Measurements from ENCODE around the gene SV2C. TPM values are rescaled to one million over a fixed set of nuclear protein-coding genes. Genes with fewer than 3 reads are reported as not detected.

The SV2C gene
- polyA plus RNA-seq, 1 donor (not counting 4 experiments of a cell fraction or from before 2014, with no cell fraction given): 0.34 TPM

GRCh38 chr5:76162335-76162734 lies 79.2 kb downstream of the SV2C start:
- Histone ChIP-seq H3K4me2 (ENCODE audit: control insufficient read depth, extremely low read depth, insufficient read depth, low read depth, low read length) (no peak overlapping the region), H3K27me3 (ENCODE audit: control insufficient read depth, extremely low read depth, insufficient read depth, low read length) (no peaks in the 10 kb centered on the region), H3K36me3 (ENCODE audit: control insufficient read depth in 2 of 2, extremely low read depth in 1 of 2, insufficient read depth in 2 of 2, low read length in 2 of 2) (no peaks in the 10 kb centered on the region), H3K9ac (ENCODE audit: control insufficient read depth, extremely low read depth, insufficient read depth, low read length) (no peak overlapping the region), H3K79me2 (ENCODE audit: control insufficient read depth, insufficient read depth, low read length) (no peaks in the 10 kb centered on the region), H3K27ac (ENCODE audit: control insufficient read depth, insufficient read depth, low read length) (no peak overlapping the region), H3K4me3 (ENCODE audit: control insufficient read depth in 2 of 3, extremely low read depth in 1 of 3, insufficient read depth in 2 of 3, low read depth in 1 of 3, low read length in 3 of 3) (no peak overlapping the region), H2AFZ (ENCODE audit: control insufficient read depth, low read length) (no peak overlapping the region), H4K20me1 (ENCODE audit: control insufficient read depth, extremely low read depth, insufficient read depth, low read length) (no peaks in the 10 kb centered on the region), H3K9me1 (ENCODE audit: control insufficient read depth, extremely low read depth, insufficient read depth, low read length) (no peaks in the 10 kb centered on the region), H3K4me1 (ENCODE audit: control insufficient read depth, extremely low read depth, insufficient read depth, low read length) (no peaks in the 10 kb centered on the region), H3K9me3 (ENCODE audit: control insufficient read depth, low read depth, low read length) (no peaks in the 10 kb centered on the region)
- DNase-seq (ENCODE audit: low read depth, low spot score): no peak
- dilution Hi-C loops (cut with MboI; ENCODE audit: extremely low pct_ligation_motif_present, low sequenced_read_pairs): no loop called here
- FAIRE-seq: no peak
- TF ChIP-seq CTCF (optimal IDR thresholded peaks at IDR 0.05 in 1 of 3, IDR thresholded peaks at IDR 0.05 in 1 of 3, conservative IDR thresholded peaks at IDR 0.05 in 1 of 3; ENCODE audit: extremely low read depth in 1 of 3, insufficient read depth in 2 of 3, low read length in 3 of 3) (no peak), EZH2 (IDR thresholded peaks at IDR 0.05; ENCODE audit: low read length) (no peak)

- Histone ChIP-seq H4K20me1 (ENCODE audit: control insufficient read depth, extremely low read depth, insufficient read depth, low read length) (no peaks in the 10 kb centered on the region), H3K9ac (ENCODE audit: control insufficient read depth, extremely low read depth, insufficient read depth, low read length) (no peak overlapping the region), H3K9me1 (ENCODE audit: control insufficient read depth, extremely low read depth, insufficient read depth, low read length) (no peaks in the 10 kb centered on the region), H2AFZ (ENCODE audit: control insufficient read depth, low read length) (no peak overlapping the region), H3K4me1 (ENCODE audit: control insufficient read depth, extremely low read depth, insufficient read depth, low read length) (no peaks in the 10 kb centered on the region), H3K4me2 (ENCODE audit: control insufficient read depth, extremely low read depth, insufficient read depth, low read depth, low read length) (no peak overlapping the region), H3K79me2 (ENCODE audit: control insufficient read depth, insufficient read depth, low read length) (no peaks in the 10 kb centered on the region), H3K9me3 (ENCODE audit: control insufficient read depth, low read depth, low read length) (no peaks in the 10 kb centered on the region), H3K36me3 (ENCODE audit: control insufficient read depth in 2 of 2, extremely low read depth in 1 of 2, insufficient read depth in 2 of 2, low read length in 2 of 2) (no peaks in the 10 kb centered on the region), H3K4me3 (ENCODE audit: control insufficient read depth in 2 of 3, extremely low read depth in 1 of 3, insufficient read depth in 2 of 3, low read depth in 1 of 3, low read length in 3 of 3) (no peak overlapping the region), H3K27me3 (ENCODE audit: control insufficient read depth, extremely low read depth, insufficient read depth, low read length) (no peaks in the 10 kb centered on the region), H3K27ac (ENCODE audit: control insufficient read depth, insufficient read depth, low read length) (no peak overlapping the region)
- dilution Hi-C loops (cut with MboI; ENCODE audit: extremely low pct_ligation_motif_present, low sequenced_read_pairs): no loop called here
- DNase-seq (ENCODE audit: low read depth, low spot score) (no peak), FAIRE-seq (no peak)
- TF ChIP-seq EZH2 (IDR thresholded peaks at IDR 0.05; ENCODE audit: low read length): no peak
Observed at GRCh38 chr5:76163111-76163628, 80.0 kb downstream of the SV2C start.

- no peak overlapping the region for H3K4me2 ChIP-seq (ENCODE audit: control insufficient read depth, extremely low read depth, insufficient read depth, low read depth, low read length)
- H3K9me3 ChIP-seq (ENCODE audit: control insufficient read depth, low read depth, low read length): no peaks in the 10 kb centered on the region
- no peaks in the 10 kb centered on the region for H4K20me1 ChIP-seq (ENCODE audit: control insufficient read depth, extremely low read depth, insufficient read depth, low read length)
- no peaks in the 10 kb centered on the region for H3K79me2 ChIP-seq (ENCODE audit: control insufficient read depth, insufficient read depth, low read length)
- H3K9me1 ChIP-seq (ENCODE audit: control insufficient read depth, extremely low read depth, insufficient read depth, low read length): no peaks in the 10 kb centered on the region
- dilution Hi-C loops (cut with MboI; ENCODE audit: extremely low pct_ligation_motif_present, low sequenced_read_pairs): no loop called here
- DNase-seq (ENCODE audit: low read depth, low spot score) (no peak), FAIRE-seq (no peak)
- H3K36me3 ChIP-seq (ENCODE audit: control insufficient read depth in 2 of 2, extremely low read depth in 1 of 2, insufficient read depth in 2 of 2, low read length in 2 of 2): no peaks in the 10 kb centered on the region
- H3K4me3 ChIP-seq (ENCODE audit: control insufficient read depth in 2 of 3, extremely low read depth in 1 of 3, insufficient read depth in 2 of 3, low read depth in 1 of 3, low read length in 3 of 3): no peak overlapping the region
- no peaks in the 10 kb centered on the region for H3K4me1 ChIP-seq (ENCODE audit: control insufficient read depth, extremely low read depth, insufficient read depth, low read length)
- no peak overlapping the region for H3K9ac ChIP-seq (ENCODE audit: control insufficient read depth, extremely low read depth, insufficient read depth, low read length)
- TF ChIP-seq EZH2 (IDR thresholded peaks at IDR 0.05; ENCODE audit: low read length) (no peak), CTCF (optimal IDR thresholded peaks at IDR 0.05 in 1 of 3, IDR thresholded peaks at IDR 0.05 in 1 of 3, conservative IDR thresholded peaks at IDR 0.05 in 1 of 3; ENCODE audit: extremely low read depth in 1 of 3, insufficient read depth in 2 of 3, low read length in 3 of 3) (no peak)
- no peak overlapping the region for H2AFZ ChIP-seq (ENCODE audit: control insufficient read depth, low read length)
- no peaks in the 10 kb centered on the region for H3K27me3 ChIP-seq (ENCODE audit: control insufficient read depth, extremely low read depth, insufficient read depth, low read length)
- H3K27ac ChIP-seq (ENCODE audit: control insufficient read depth, insufficient read depth, low read length): no peak overlapping the region
Observed at GRCh38 chr5:76165029-76165428, 81.8 kb downstream of the SV2C start.

Data from keratinocyte (primary cell).